DND-41 (cell line): Measurements from ENCODE around the gene NLGN4Y.

ENCODE experiments used
- CTCF ChIP-seq: IDR thresholded peaks from 2 replicates; pipeline ENCODE4 v1.5.1; 2012; ENCODE audit warnings: borderline replicate concordance, low read length, moderate library complexity, mild to moderate bottlenecking; ENCODE audit not compliant: poor library complexity, severe bottlenecking; ENCODE audit errors: extremely low read depth
- EZH2 ChIP-seq: IDR thresholded peaks from 3 replicates; pipeline ENCODE4 v1.6.1; 2012; ENCODE audit warnings: borderline replicate concordance, low read depth, mild to moderate bottlenecking, moderate library complexity, low read length, inconsistent platforms; ENCODE audit not compliant: severe bottlenecking

DNA sequence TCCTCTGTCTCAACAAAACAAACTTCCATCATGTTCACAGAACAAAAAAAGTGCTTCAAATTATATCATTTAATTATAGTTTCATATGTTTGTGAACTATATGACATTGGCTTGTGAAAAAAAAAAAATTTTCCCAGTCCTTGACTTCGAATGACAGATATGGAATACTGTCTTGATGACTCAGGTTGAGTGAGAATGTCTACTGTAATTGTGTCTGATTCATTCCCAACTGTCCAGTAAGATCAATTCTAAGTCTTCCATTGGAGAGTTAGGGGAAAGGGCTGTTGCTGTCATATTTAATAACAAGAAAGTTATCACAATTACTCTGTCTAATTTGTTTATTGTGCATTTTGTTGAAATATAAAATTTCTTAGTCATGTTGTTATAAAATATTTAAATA, 34.1 kb upstream of the NLGN4Y start:
- TF ChIP-seq CTCF (no peak), EZH2 (no peak)
